Lower leg skin (tissue), 4 donors: ENCODE results near the gene MSANTD1. TPM values are rescaled to one million over a fixed set of nuclear protein-coding genes. Genes with fewer than 3 reads are reported as not detected.

Experiments
- DNase-seq, 2 donors: peaks; one replicate each; pipeline ENCODE4 v3.0.0-alpha.2; 2019; ENCODE audit warnings: low spot score in 2 of 2
- H3K4me3 ChIP-seq: fragments of 200-600 bp; sonication (generic); 2 replicates; pipeline ENCODE4 v1.5.1; 2017; ENCODE audit warnings: mild to moderate bottlenecking, low read depth; ENCODE audit not compliant: poor library complexity, severe bottlenecking
- POLR2A ChIP-seq, 2 donors: fragments of 450-650 bp; IDR thresholded peaks; one replicate each; pipeline ENCODE4 v1.6.1; 2016 to 2017; ENCODE audit warnings: antibody characterized with exemption in 2 of 2, mild to moderate bottlenecking in 1 of 2, moderate library complexity in 1 of 2
- WGBS, 2 donors: methylation state at CpG; one replicate each; pipeline ENCODE4 v1.1.5; 2018; 5-methylcytosine and 5-hydroxymethylcytosine counted together
- intact Hi-C: fragments of 100-400 bp; cut with DNase I; formaldehyde crosslinking; loops from one replicate; pipeline ENCODE4 v1.15.0; 2023; ENCODE audit warnings: low total_unique reads
- total RNA-seq, 4 donors: library from RNA; depleted of rRNA; stranded (reverse); fragments of >200 nt; gene quantifications; one replicate each; pipeline ENCODE4 v1.1.0, GENCODE V29; 2016
- TF ChIP-seq, protein P1 (sequence below), 3 donors: fragments of 450-650 bp; IDR thresholded peaks; one replicate each; pipeline ENCODE4 v1.5.1; 2016; ENCODE audit warnings: antibody characterized with exemption in 3 of 3, mild to moderate bottlenecking in 3 of 3, moderate library complexity in 2 of 3

MSANTD1 gene
- total RNA-seq, 4 donors from 2014 or later, result 0.19 to 0.76 (median 0.35) TPM

GRCh38 chr4:3239998-3240920 lies 8.7 kb upstream of the MSANTD1 start:
- intact Hi-C loops, result no loop called here
- no peak overlapping the region for H3K4me3 ChIP-seq
- WGBS, 2 donors, result 90 to 92% methylated on average over 29 of the region's 29 CpGs
- TF ChIP-seq POLR2A (IDR thresholded peaks at IDR 0.05), result no peak
- TF ChIP-seq, protein P1, sequence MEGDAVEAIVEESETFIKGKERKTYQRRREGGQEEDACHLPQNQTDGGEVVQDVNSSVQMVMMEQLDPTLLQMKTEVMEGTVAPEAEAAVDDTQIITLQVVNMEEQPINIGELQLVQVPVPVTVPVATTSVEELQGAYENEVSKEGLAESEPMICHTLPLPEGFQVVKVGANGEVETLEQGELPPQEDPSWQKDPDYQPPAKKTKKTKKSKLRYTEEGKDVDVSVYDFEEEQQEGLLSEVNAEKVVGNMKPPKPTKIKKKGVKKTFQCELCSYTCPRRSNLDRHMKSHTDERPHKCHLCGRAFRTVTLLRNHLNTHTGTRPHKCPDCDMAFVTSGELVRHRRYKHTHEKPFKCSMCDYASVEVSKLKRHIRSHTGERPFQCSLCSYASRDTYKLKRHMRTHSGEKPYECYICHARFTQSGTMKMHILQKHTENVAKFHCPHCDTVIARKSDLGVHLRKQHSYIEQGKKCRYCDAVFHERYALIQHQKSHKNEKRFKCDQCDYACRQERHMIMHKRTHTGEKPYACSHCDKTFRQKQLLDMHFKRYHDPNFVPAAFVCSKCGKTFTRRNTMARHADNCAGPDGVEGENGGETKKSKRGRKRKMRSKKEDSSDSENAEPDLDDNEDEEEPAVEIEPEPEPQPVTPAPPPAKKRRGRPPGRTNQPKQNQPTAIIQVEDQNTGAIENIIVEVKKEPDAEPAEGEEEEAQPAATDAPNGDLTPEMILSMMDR (IDR thresholded peaks at IDR 0.05), result no peak
- no peak for DNase-seq

GRCh38 chr4:3240936-3241522 lies 7.9 kb upstream of the MSANTD1 start:
- intact Hi-C loops, result no loop called here
- no peak for TF ChIP-seq POLR2A (IDR thresholded peaks at IDR 0.05)
- TF ChIP-seq, protein P1 (IDR thresholded peaks at IDR 0.05), result no peak
- WGBS, 2 donors, result 79 to 80% methylated on average over 13 of the region's 13 CpGs
- no peak for DNase-seq
- H3K4me3 ChIP-seq, result no peak overlapping the region

- 74 to 87% methylated on average over 17 of the region's 17 CpGs for WGBS, 2 donors
- intact Hi-C loops, result no loop called here
- no peak for DNase-seq
- no peak overlapping the region for H3K4me3 ChIP-seq
- TF ChIP-seq, protein P1 (IDR thresholded peaks at IDR 0.05), result no peak
- no peak for TF ChIP-seq POLR2A (IDR thresholded peaks at IDR 0.05)
Observed at GRCh38 chr4:3241898-3242524, 6.9 kb upstream of the MSANTD1 start.

GRCh38 chr4:3243136-3243780 lies 5.7 kb upstream of the MSANTD1 start:
- DNase-seq, result no peak
- 67 to 76% methylated on average over 22 to 23 of the region's 23 CpGs for WGBS, 2 donors

GRCh38 chr4:3244002-3244401 lies 5.0 kb upstream of the MSANTD1 start:
- DNase-seq, result no peak
- TF ChIP-seq, protein P1 (IDR thresholded peaks at IDR 0.05), result no peak
- no peak for TF ChIP-seq POLR2A (IDR thresholded peaks at IDR 0.05)
- no peak overlapping the region for H3K4me3 ChIP-seq
- intact Hi-C loops, result no loop called here
- 25 to 30% methylated on average over 1 of the region's 1 CpG for WGBS, 2 donors

More at GRCh38 chr4:3243136-3243780, 5.7 kb upstream of the MSANTD1 start:
- intact Hi-C loops, result no loop called here
- H3K4me3 ChIP-seq, result no peak overlapping the region
- TF ChIP-seq POLR2A (IDR thresholded peaks at IDR 0.05), result no peak
- TF ChIP-seq, protein P1 (IDR thresholded peaks at IDR 0.05), result no peak
